Heart right ventricle (tissue), 16 donors: ENCODE data around the gene BEND7. TPM values are rescaled to one million over a fixed set of nuclear protein-coding genes. Genes with fewer than 3 reads are reported as not detected.

Source experiments
- ATAC-seq, 8 donors: fragments of 200-7000 bp; cut with Tn5 transposase; one replicate each; pipeline ENCODE4 v1.9.1; 2020; ENCODE audit warnings: mild to moderate bottlenecking in 8 of 8, moderate library complexity in 8 of 8, moderate number of reproducible peaks in 1 of 8
- DNase-seq, 2 donors: peaks; one replicate each; pipeline ENCODE4 v3.0.0-alpha.2; 2020
- H3K27ac ChIP-seq, 10 donors: fragments of 200-600 bp; sonication (generic) in 2 of 10; one replicate each; pipeline versions ENCODE4 v1.5.0 to v1.8.0; 2020 to 2022; ENCODE audit warnings: mild to moderate bottlenecking in 3 of 10
- H3K27me3 ChIP-seq, 7 donors: fragments of 200-600 bp; one replicate each; pipeline ENCODE4 v1.8.0; 2021 to 2022; ENCODE audit warnings: mild to moderate bottlenecking in 2 of 7
- H3K36me3 ChIP-seq, 9 donors: fragments of 200-600 bp; sonication (generic) in 1 of 9; one replicate each; pipeline versions ENCODE4 v1.5.0 to v1.8.0; 2020 to 2022; ENCODE audit warnings: mild to moderate bottlenecking in 2 of 9
- H3K4me1 ChIP-seq, 9 donors: fragments of 200-600 bp; sonication (generic) in 1 of 9; one replicate each; pipeline versions ENCODE4 v1.5.0 to v1.8.0; 2020 to 2022; ENCODE audit warnings: mild to moderate bottlenecking in 4 of 9
- H3K4me3 ChIP-seq, 10 donors: fragments of 200-600 bp; sonication (generic) in 2 of 10; one replicate each; pipeline versions ENCODE4 v1.5.0 to v1.8.0; 2020 to 2022; ENCODE audit warnings: mild to moderate bottlenecking in 7 of 10, moderate library complexity in 2 of 10
- H3K9me3 ChIP-seq, 11 donors: fragments of 200-600 bp in 10 of 11; sonication (generic) in 2 of 11; one replicate each; pipeline versions ENCODE4 v1.5.0 to v1.8.0; 2013 to 2022; ENCODE audit warnings: mild to moderate bottlenecking in 2 of 11, control low read depth in 1 of 11, moderate library complexity in 1 of 11
- WGBS, 2 donors: extraction: QIAGEN DNeasy Blood & Tissue Kit; methylation state at CpG; one replicate each; pipeline ENCODE4 v1.1.7; 2013; ENCODE audit warnings: inconsistent platforms in 1 of 2; 5-methylcytosine and 5-hydroxymethylcytosine counted together
- intact Hi-C, 10 donors: fragments of 100-400 bp; cut with DNase I; formaldehyde crosslinking; loops; one replicate each; pipeline versions ENCODE4 v1.11.1 to v1.14.2; 2022
- polyA plus RNA-seq, 2 donors: library from polyadenylated mRNA; stranded (reverse); fragments of 200-250 nt; gene quantifications; one replicate each; pipeline ENCODE4 v1.2.3, GENCODE V29; 2013
- total RNA-seq, 10 donors: library from RNA; stranded (reverse); fragmentation: NEBNext Ultra II Directional in 3 of 10; extraction: Animal tissue kit (Norgen Biotek cat#: 25700) in 3 of 10; gene quantifications; one replicate each; pipeline versions ENCODE4 v1.2.1 to v1.2.4, GENCODE V29; 2021 to 2023
- TF ChIP-seq, protein P1 (sequence below), 9 donors: fragments of 200-600 bp; sonication (generic) in 2 of 9; IDR thresholded peaks; one replicate each; pipeline versions ENCODE4 v1.5.0 to v1.8.0; 2021 to 2022; ENCODE audit warnings: antibody characterized with exemption in 9 of 9, mild to moderate bottlenecking in 5 of 9, moderate library complexity in 1 of 9
- donor health status: Arrhythmogenic right ventricular cardiomyopathy.
- donor health status: ischemic (EF 13 %, LVEDD 7.1; RV severe dilation, severe dysfunction).
- donor health status: healthy with polysubstance abuse.
- donor health status: DM: no; HTN: yes; CAD: no.
- donor health status: DM: no; HTN: no; CAD: no.
- donor health status: ischemic (EF 25% LVEDD 6.9; RV normal size, moderate dysfunction).
- donor health status: ischemic (EF 25% LVEDD 5.7; RV mildly dilated, moderate dysfunction).
- donor health status: healthy.
- donor health status: DM: yes; HTN: yes; CAD: no.
- donor health status: Ischemic cardiomyopathy.
- donor health status: ischemic (EF 35%, LVEDD 5.7; RV mildly dilated, moderate dysfunction).
- donor health status: nonischemic (EF 11% LVEDD 7.7; RV severe dilation, severe dysfunction).
- donor health status: DM: yes; HTN: yes; CAD: no.
- donor health status: PGD.
- donor health status: ischemic (EF 29% LVEDD 5.4; RV normal size, mild dysfunction).
- donor health status: nonischemic (EF 23%, LVEDD 6.1; RV moderate dilation, normal function).

The BEND7 gene
- total and polyA plus RNA-seq, 12 donors, result 6.4 to 21.0 (median 12.5) TPM

DNA sequence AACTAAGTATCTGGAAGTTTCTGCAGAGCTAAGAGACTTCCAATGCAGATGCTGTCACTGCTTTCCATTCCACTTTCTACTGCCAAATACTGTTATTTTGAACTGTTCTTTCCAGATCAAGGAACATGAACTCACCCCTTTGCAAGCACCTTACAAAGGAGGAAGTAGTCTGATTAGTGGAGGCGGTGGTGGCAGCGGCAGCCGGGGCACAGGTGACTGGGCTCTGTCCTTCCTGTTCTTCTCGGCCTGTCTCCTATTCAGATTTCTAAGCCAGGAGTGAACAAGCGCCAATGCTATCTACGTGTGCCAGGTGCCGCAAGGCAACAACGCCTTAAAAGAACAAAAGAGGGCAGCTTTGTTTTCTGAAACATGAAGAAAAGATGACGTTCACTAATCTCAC, 44.9 kb downstream of the BEND7 start:
- Histone ChIP-seq H3K27me3 (no peaks in the 10 kb centered on the region), H3K27ac (no peak overlapping the region), H3K9me3 (no peaks in the 10 kb centered on the region), H3K36me3 (peaks cover 0 to 76% (median 0%) of the 10 kb centered on the region in 9 donors), H3K4me1 (no peaks in the 10 kb centered on the region), H3K4me3 (no peak overlapping the region)
- TF ChIP-seq, protein P1, sequence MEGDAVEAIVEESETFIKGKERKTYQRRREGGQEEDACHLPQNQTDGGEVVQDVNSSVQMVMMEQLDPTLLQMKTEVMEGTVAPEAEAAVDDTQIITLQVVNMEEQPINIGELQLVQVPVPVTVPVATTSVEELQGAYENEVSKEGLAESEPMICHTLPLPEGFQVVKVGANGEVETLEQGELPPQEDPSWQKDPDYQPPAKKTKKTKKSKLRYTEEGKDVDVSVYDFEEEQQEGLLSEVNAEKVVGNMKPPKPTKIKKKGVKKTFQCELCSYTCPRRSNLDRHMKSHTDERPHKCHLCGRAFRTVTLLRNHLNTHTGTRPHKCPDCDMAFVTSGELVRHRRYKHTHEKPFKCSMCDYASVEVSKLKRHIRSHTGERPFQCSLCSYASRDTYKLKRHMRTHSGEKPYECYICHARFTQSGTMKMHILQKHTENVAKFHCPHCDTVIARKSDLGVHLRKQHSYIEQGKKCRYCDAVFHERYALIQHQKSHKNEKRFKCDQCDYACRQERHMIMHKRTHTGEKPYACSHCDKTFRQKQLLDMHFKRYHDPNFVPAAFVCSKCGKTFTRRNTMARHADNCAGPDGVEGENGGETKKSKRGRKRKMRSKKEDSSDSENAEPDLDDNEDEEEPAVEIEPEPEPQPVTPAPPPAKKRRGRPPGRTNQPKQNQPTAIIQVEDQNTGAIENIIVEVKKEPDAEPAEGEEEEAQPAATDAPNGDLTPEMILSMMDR (IDR thresholded peaks at IDR 0.05), result no peak
- DNase-seq (no peak), ATAC-seq (no peak)
- intact Hi-C loops, result no loop called here
- 86 to 90% methylated on average over 9 of the region's 9 CpGs for WGBS, 2 donors

DNA sequence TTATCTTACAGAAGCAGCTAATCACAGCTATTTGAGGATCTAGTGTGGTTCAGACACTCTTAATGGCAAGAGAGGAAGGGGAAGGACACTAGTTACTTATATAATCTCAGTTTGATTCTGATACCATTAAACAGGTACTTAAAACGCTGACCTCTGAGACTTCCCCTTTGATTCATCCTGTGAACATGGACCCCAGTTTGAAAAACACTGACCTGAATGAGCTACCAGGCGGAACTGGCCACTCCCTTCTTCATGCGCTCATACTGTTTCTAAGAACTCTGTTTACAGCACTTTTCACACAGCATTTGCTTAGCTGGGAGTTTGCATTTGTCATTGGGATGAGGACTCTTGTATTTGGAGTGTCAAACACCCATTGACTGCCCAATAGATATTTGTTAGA, 45.7 kb downstream of the BEND7 start:
- peaks cover 0 to 84% (median 0%) of the 10 kb centered on the region in 9 donors for H3K36me3 ChIP-seq

DNA sequence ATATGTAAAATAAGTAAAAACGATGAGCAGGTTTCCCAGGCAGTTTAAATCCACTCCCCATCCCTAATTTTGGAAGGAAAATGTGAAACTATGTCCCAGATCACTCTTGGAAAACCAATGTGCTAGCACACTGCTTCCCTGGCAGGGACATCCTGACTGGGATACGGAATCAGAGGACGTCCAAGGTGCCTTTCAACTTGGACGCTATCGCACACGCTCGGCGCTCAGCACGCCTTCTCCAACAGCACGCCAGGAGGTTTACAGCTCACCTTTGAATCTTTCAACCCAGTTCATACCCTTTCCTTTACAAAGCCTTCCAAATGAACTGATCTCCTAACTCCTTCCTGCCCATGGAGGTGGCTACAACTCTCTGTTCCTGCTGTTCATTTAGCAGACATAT, 47.1 kb downstream of the BEND7 start:
- no peaks in the 10 kb centered on the region for H3K27me3 ChIP-seq
- H3K27ac ChIP-seq, result no peak overlapping the region
- H3K4me1 ChIP-seq, result no peaks in the 10 kb centered on the region
- DNase-seq, result no peak
- WGBS, 2 donors, result 88 to 95% methylated on average over 10 of the region's 10 CpGs
- no peak overlapping the region for H3K4me3 ChIP-seq
- TF ChIP-seq, protein P1 (IDR thresholded peaks at IDR 0.05), result no peak
- no peaks in the 10 kb centered on the region for H3K9me3 ChIP-seq
- intact Hi-C loops, result no loop called here
- ATAC-seq, result no peak
- peaks cover 0 to 83% (median 0%) of the 10 kb centered on the region in 9 donors for H3K36me3 ChIP-seq

More for the DNA sequence above, 45.7 kb downstream of the BEND7 start:
- H3K27ac ChIP-seq, result no peak overlapping the region
- intact Hi-C loops, result no loop called here
- TF ChIP-seq, protein P1 (IDR thresholded peaks at IDR 0.05), result no peak
- H3K27me3 ChIP-seq, result no peaks in the 10 kb centered on the region
- no peaks in the 10 kb centered on the region for H3K9me3 ChIP-seq
- no peak overlapping the region for H3K4me3 ChIP-seq
- H3K4me1 ChIP-seq, result no peaks in the 10 kb centered on the region
- DNase-seq (no peak), ATAC-seq (no peak)
- 90 to 91% methylated on average over 3 of the region's 3 CpGs for WGBS, 2 donors

DNA sequence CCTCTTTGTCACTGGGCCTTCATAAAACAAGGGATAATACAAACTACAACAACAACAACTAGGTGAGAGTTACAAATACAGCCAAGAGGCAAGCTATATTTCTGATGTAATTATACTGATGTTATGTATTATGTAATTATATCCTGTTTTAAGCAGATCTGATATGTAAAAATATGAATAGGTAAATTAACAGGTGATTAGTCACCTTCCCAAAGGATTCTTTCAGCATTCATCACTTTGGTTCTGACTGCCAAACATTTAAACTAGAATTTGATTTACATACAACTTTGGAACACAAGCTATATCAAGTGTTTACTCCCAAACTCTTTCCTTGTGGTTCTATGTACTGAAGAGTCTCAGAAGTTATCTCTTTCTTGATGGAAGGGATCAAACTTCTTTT, 53.7 kb downstream of the BEND7 start:
- DNase-seq (no peak), ATAC-seq (no peak)
- H3K4me3 ChIP-seq, result no peak overlapping the region
- no peak overlapping the region for H3K27ac ChIP-seq
- H3K9me3 ChIP-seq, result no peaks in the 10 kb centered on the region
- peaks cover 0 to 58% (median 0%) of the 10 kb centered on the region in 9 donors for H3K36me3 ChIP-seq
- TF ChIP-seq, protein P1 (IDR thresholded peaks at IDR 0.05), result no peak
- no peaks in the 10 kb centered on the region for H3K4me1 ChIP-seq
- intact Hi-C loops, result no loop called here
- H3K27me3 ChIP-seq, result no peaks in the 10 kb centered on the region
